IPS-20b (cell line): ENCODE data around the gene LACRT.
"Not testable (repeated sequence)": the region's sequence is repeated elsewhere in the genome, so short reads cannot be mapped to it uniquely, and the experiment has no call there.

Experiments
- H3K27ac ChIP-seq: one replicate; pipeline ENCODE4 v1.5.1; 2013; ENCODE audit warnings: low read length
- H3K27me3 ChIP-seq: 2 replicates; pipeline ENCODE4 v1.6.1; 2013; ENCODE audit warnings: mild to moderate bottlenecking, low read length, inconsistent platforms; ENCODE audit not compliant: insufficient read depth
- H3K36me3 ChIP-seq: 2 replicates; pipeline ENCODE4 v1.6.1; 2013; ENCODE audit warnings: low read depth, mild to moderate bottlenecking, inconsistent platforms, low read length, moderate library complexity; ENCODE audit not compliant: insufficient read depth
- H3K4me1 ChIP-seq: 2 replicates; pipeline ENCODE4 v1.6.1; 2013; ENCODE audit warnings: mild to moderate bottlenecking, control low read depth, inconsistent platforms, low read length, moderate library complexity; ENCODE audit not compliant: insufficient read depth
- H3K4me3 ChIP-seq: 2 replicates; pipeline ENCODE4 v1.5.1; 2013; ENCODE audit warnings: mild to moderate bottlenecking, low read length, inconsistent platforms
- H3K9ac ChIP-seq: 2 replicates; pipeline ENCODE4 v1.6.1; 2013; ENCODE audit warnings: low read depth, mild to moderate bottlenecking, inconsistent platforms, low read length, moderate library complexity
- H3K9me3 ChIP-seq: 2 replicates; pipeline ENCODE4 v1.6.1; 2013; ENCODE audit warnings: mild to moderate bottlenecking, low read depth, low read length, inconsistent platforms; ENCODE audit not compliant: insufficient read depth

Gene LACRT

DNA sequence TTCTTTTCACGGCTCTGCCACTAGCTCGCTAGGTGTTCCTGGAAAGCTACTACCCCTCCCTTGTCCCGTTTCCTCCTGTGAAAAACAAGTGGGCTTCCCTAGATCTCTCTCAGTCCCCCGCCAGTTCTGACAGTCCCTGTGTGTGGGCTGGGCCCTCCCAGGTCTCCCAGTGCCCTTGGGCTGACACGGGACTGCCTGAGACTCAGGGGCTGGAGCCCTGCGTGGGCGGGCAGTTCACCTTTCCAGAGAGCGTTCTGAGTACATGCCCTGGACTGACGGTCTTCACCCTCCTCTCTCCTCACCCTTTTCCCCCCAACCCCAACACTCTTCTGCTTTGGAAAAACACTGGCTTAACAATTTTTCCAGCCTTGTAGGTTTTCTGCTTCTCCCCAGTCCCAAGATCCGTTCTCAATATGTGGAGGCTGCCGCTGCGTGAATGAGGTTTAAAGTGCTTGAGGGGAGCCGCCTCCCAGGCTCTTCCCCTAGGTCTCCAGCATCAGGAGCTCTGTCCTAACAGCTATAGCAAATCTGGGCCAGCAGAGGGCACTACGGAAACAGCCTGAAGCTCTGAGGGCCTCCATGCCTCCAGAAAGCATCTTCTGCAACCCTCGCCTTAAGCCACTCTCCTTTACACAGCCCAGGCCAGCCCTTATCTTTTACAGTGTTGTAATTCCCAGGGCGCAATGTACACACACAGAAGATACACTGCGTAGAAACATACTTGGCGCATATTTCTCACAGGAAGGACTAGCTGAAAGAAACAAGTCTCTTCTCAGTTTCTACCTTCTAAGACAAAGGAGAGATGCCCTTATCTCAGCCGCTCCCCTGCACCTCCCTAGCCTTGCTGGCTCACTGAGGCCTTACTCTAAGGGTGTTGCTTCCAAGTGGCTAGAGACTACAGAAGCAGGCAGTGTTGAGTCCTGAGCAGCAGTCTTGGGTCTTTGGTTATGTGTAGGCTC is 23.9 kb upstream of the LACRT start:
- Histone ChIP-seq H3K4me1 (peaks cover 4% of the 10 kb centered on the region; the same call in 1 of the 2 replicates), H3K4me3 (peak overlapping the region; percentile 43; the same call in 1 of the 2 replicates), H3K9ac (no peak overlapping the region), H3K36me3 (no peaks in the 10 kb centered on the region), H3K27me3 (0 out of 2 replicates have a peak, but pooled peaks cover 7% of the 10 kb centered on the region), H3K9me3 (no peaks in the 10 kb centered on the region), H3K27ac (no peak overlapping the region)

DNA sequence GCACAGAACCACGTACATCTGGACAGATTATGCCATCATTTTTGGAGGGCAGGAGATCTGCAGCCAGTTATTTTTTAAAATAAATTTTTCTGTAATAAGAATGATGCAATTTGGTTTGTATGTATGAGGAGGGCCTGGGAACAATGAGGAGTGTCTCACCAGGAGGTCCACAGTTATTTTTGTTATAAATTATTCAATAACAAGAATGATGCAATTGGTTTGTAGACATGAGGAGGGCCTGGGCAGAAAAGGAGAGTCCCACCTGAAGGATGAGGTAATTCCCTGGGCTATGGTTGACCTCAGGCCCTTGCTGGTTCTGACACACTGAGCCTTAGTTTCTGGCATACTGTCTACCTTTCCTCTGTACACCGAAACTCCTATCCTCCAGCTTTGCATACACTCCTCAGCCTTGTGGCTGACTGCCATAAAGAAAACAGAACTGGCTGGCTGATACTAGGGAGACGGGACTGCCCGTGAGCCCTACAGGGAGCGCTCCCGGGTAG is 22.5 kb upstream of the LACRT start:
- H3K27me3 ChIP-seq = 0 out of 2 replicates have a peak, but pooled peaks cover 7% of the 10 kb centered on the region
- peaks cover 4% of the 10 kb centered on the region; the same call in 1 of the 2 replicates for H3K4me1 ChIP-seq
- no peak overlapping the region for H3K4me3 ChIP-seq
- H3K36me3 ChIP-seq = no peaks in the 10 kb centered on the region
- no peaks in the 10 kb centered on the region for H3K9me3 ChIP-seq
- H3K9ac ChIP-seq = no peak overlapping the region
- no peak overlapping the region for H3K27ac ChIP-seq

DNA sequence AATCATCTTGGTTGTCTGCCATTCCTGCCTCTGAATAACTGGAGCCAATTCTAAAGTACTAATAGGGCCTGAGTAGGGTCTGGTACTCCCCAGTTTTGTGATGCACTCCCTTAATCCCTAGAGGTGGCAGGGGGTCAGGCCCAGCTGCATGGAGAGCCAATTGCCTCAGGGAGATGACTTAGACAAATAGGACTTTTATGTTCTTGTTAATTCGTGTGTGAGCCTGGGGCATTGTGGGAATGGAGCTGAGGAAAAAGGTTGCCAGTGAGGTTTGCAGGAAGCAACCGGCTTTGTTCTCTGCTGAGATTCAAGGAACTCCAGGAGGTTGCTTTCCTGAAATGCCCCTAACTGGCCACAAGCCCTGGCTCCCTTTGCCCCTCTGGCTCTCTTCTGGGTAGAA is 20.2 kb upstream of the LACRT start:
- H3K9me3 ChIP-seq = no peaks in the 10 kb centered on the region
- no peak overlapping the region for H3K27ac ChIP-seq
- H3K36me3 ChIP-seq = no peaks in the 10 kb centered on the region
- peaks cover 4% of the 10 kb centered on the region; the same call in 1 of the 2 replicates for H3K4me1 ChIP-seq
- H3K4me3 ChIP-seq = no peak overlapping the region
- H3K27me3 ChIP-seq = 0 out of 2 replicates have a peak, but pooled peaks cover 7% of the 10 kb centered on the region
- no peak overlapping the region for H3K9ac ChIP-seq

DNA sequence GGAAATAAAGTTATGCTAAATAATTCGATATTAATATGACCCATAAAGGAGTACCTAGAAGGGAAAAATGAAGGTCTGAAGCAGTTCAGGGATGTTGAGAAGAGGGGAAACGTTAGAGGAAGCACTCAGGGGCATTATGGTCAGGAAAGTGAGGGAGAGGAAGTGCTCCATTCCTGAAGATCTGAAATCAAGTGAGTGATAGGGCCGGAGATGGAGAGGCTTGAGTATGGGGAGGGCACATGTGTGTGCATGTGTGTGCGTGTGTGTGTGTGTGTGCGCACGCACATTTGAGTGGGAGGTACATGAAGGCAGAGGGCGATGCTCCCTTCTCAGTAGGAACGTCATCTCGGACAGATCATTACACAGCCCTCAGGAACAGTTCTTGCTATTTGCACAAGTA is 18.3 kb upstream of the LACRT start:
- Histone ChIP-seq H3K36me3 (no peaks in the 10 kb centered on the region), H3K27ac (no peak overlapping the region), H3K9ac (no peak overlapping the region), H3K27me3 (0 out of 2 replicates have a peak, but pooled peaks cover 5% of the 10 kb centered on the region), H3K9me3 (no peaks in the 10 kb centered on the region), H3K4me1 (0 out of 2 replicates have a peak, but pooled peaks cover 4% of the 10 kb centered on the region), H3K4me3 (no peak overlapping the region)

DNA sequence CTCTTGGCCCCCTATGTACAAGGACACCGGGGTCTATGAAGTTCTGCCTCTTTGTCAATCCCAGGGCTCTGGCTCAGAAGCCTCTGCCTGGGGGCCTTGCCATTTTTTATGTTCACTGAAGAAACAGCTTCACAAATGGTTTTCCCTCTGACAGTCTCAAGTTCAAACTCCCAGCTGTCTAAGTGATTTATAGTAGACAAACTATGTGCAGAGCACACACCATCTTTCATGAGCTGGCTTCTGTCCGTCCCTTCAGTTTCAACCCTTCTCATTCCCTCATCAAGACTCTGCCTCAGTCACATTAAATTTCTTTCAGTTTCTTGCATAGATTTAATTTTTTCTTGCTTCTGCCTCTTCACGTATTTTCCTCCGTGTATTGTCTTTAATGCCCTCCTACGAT is 16.2 kb upstream of the LACRT start:
- Histone ChIP-seq H3K9ac (no peak overlapping the region), H3K27ac (no peak overlapping the region), H3K4me3 (no peak overlapping the region), H3K27me3 (no peaks in the 10 kb centered on the region; the same call in 1 of the 2 replicates), H3K4me1 (0 out of 2 replicates have a peak, but pooled peaks cover 4% of the 10 kb centered on the region), H3K36me3 (no peaks in the 10 kb centered on the region), H3K9me3 (no peaks in the 10 kb centered on the region)

DNA sequence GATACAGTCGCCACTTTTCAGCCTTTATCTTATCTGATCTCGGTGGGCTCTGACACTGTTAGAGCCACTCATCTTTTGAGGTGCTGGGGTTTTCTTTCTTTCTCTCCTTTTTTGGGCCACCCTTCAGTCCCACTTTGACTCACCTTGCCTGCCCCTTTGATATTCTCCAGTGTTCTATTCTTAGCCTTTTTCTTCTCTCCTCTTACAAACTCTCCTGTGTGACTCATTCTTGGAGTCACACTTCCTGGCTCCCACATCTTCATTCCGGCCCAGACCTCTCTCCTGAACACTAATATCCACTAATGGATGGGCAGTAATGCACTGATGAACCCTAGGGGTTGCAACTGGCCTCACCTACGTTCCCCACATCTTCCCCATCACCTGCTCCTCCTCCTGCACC is 15.7 kb upstream of the LACRT start:
- Histone ChIP-seq H3K4me1 (0 out of 2 replicates have a peak, but pooled peaks cover 4% of the 10 kb centered on the region), H3K36me3 (no peaks in the 10 kb centered on the region), H3K27ac (no peak overlapping the region), H3K9ac (no peak overlapping the region), H3K27me3 (peaks cover 4% of the 10 kb centered on the region; the same call in 1 of the 2 replicates), H3K9me3 (no peaks in the 10 kb centered on the region), H3K4me3 (no peak overlapping the region)

DNA sequence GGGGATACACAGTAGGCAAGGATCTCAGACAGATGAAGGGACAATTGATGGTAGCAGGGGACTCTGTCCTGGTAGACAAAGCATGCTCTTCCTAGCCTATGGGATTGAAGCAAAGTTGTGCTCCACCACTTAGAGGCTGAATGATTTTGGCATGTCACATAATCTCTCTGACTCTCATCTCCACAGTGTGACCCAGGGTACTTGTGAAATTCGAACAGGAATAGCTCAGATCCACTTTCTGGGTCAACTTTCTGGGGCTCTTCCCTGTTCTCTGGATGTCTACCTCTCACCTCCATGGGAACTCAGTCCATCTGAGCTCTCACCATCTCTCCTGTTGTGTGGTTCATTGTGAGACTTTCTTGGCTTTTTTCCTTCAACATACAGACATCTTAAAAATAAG is 15.1 kb upstream of the LACRT start:
- Histone ChIP-seq H3K27me3 (peaks cover 8% of the 10 kb centered on the region; the same call in 1 of the 2 replicates), H3K9me3 (no peaks in the 10 kb centered on the region), H3K4me1 (0 out of 2 replicates have a peak, but pooled peaks cover 2% of the 10 kb centered on the region), H3K27ac (no peak overlapping the region), H3K4me3 (no peak overlapping the region), H3K36me3 (no peaks in the 10 kb centered on the region), H3K9ac (no peak overlapping the region)

DNA sequence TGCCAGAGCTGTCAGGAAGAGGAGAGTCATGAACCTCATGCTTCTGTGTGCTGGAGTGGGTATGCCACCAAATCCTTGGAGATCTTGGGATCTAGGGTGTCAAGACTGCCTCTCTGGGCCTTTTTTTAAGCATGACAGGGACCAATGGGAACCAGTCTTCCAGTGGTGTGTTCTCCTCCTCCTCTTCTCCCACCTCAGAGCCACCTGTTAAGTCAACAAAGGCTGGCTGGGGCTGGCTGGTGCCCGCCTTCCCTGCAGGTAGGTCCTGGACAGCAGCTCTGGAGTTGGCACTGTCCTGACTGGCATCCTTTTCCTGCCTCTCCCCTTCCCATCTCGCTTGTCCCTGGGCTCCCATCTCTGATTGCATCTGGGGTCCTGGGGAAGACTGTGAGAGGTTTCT is 13.6 kb upstream of the LACRT start, which contains the start of gene DCD:
Gene DCD (minus strand): TSS at position 101 of the 400 bp plus-strand sequence. CDS start 62 bp downstream, at position 39.
- no peaks in the 10 kb centered on the region for H3K36me3 ChIP-seq
- no peaks in the 10 kb centered on the region for H3K9me3 ChIP-seq
- H3K9ac ChIP-seq = no peak within 1 kb of the TSS
- H3K4me1 ChIP-seq = no peaks in the 10 kb centered on the region
- H3K27me3 ChIP-seq = peaks cover 10% of the 10 kb centered on the region; the same call in 1 of the 2 replicates
- no peak within 1 kb of the TSS for H3K27ac ChIP-seq
- H3K4me3 ChIP-seq = no peak within 1 kb of the TSS

DNA sequence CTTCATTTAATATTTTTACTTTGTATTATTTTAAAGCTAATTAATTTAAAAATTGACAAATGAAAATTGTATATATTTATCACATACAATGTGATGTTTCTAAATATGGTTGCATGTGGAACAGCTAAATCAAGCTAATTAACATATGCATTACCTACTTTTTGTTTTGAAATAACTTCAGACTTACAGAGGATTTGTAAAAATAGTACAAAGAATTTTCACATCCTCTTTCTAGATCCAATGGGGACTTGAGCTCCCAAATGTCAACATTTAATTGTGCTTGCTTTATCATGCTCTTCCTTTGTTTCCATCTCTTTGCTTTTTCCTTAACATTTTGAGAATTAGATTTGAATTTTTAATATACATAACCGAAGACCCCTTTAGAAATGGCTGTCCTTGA is 6.9 kb upstream of the LACRT start:
- Histone ChIP-seq H3K27ac (no peak overlapping the region), H3K4me3 (no peak overlapping the region), H3K27me3 (peaks cover 19% of the 10 kb centered on the region; the same call in 1 of the 2 replicates), H3K9me3 (no peaks in the 10 kb centered on the region), H3K4me1 (no peaks in the 10 kb centered on the region), H3K9ac (no peak overlapping the region), H3K36me3 (no peaks in the 10 kb centered on the region)

DNA sequence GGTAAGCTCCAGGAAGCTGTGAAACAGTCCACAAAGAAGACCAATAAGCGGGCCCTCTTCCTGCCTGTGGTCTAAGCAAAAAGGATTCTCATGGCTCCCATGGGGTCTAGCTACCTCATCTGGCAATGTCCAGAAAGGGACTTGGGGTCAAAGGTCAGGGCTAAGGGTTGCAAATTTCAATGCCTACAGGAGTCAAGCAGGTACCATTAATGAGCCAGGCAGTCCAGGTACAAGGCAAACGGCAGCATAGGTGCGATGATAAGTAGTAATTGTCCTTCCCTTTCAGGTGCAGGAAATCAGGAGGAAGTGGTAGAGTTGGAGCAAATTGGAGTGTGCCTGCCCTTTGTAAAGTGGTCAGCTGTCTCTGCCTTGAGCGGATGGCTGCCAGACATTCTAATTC is 6.4 kb upstream of the LACRT start:
- H3K4me1 ChIP-seq = no peaks in the 10 kb centered on the region
- H3K27ac ChIP-seq = no peak overlapping the region
- no peaks in the 10 kb centered on the region for H3K9me3 ChIP-seq
- no peak overlapping the region for H3K4me3 ChIP-seq
- peaks cover 19% of the 10 kb centered on the region; the same call in 1 of the 2 replicates for H3K27me3 ChIP-seq
- H3K36me3 ChIP-seq = no peaks in the 10 kb centered on the region
- no peak overlapping the region for H3K9ac ChIP-seq

DNA sequence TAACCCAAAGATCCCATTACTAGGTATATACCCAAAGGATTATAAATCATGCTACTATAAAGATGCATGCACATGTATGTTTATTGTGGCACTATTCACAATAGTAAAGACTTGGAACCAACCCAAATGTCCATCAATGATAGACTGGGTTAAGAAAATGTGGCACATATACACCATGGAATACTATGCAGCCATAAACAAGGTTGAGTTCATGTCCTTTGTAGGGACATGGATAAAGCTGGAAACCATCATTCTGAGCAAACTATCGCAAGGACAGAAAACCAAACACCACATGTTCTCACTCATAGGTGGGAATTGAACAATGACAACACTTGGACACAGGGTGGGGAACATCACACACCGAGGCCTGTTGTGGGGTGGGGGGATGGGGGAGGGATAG is 4.4 kb upstream of the LACRT start:
- H3K9me3 ChIP-seq, H3K4me1 ChIP-seq, H3K36me3 ChIP-seq, H3K9ac ChIP-seq, H3K27ac ChIP-seq, H3K4me3 ChIP-seq: not testable (repeated sequence)
- H3K27me3 ChIP-seq = peaks cover 11% of the 10 kb centered on the region; the same call in 1 of the 2 replicates
